Astrocyte of the cerebellum (primary cell): ENCODE measurements around the gene NT5DC4.

Experiments used
- DNase-seq: peaks from one replicate; pipeline ENCODE4 v3.0.0-alpha.2; 2011; ENCODE audit warnings: low read depth
- H3K4me3 ChIP-seq: 2 replicates; pipeline ENCODE4 v1.5.1; 2011; ENCODE audit warnings: mild to moderate bottlenecking, low read depth, low read length, moderate library complexity
- CTCF ChIP-seq: IDR thresholded peaks from 2 replicates; pipeline ENCODE4 v1.5.1; 2012; ENCODE audit warnings: low read length, low read depth, moderate library complexity, mild to moderate bottlenecking; ENCODE audit errors: missing control alignments
- in situ Hi-C: cut with HindIII; loops from 2 replicates; pipeline ENCODE4 v1.10.0; 2017; ENCODE audit warnings: low sequenced_read_pairs

The NT5DC4 gene

GRCh38 chr2:112764071-112765044 is 43.5 kb downstream of the NT5DC4 start, which contains the start of gene CKAP2L:
TSS of gene CKAP2L (minus strand) at chr2:112764609. CDS start at chr2:112764598, 11 bp downstream.
- TF ChIP-seq CTCF, result no peak
- H3K4me3 ChIP-seq, result peak within 1 kb of the TSS; percentile 79
- DNase-seq, result peak; percentile 97
- in situ Hi-C loops, result no loop called here

GRCh38 chr2:112765251-112765650 is 44.4 kb downstream of the NT5DC4 start:
- no peak for DNase-seq
- no peak for TF ChIP-seq CTCF
- in situ Hi-C loops, result no loop called here
- H3K4me3 ChIP-seq, result peak overlapping the region; percentile 79

GRCh38 chr2:112767693-112768330 is 47.0 kb downstream of the NT5DC4 start:
- no peak for TF ChIP-seq CTCF
- in situ Hi-C loops, result no loop called here
- H3K4me3 ChIP-seq, result no peak overlapping the region
- no peak for DNase-seq

GRCh38 chr2:112768432-112768831 is 47.6 kb downstream of the NT5DC4 start:
- no peak overlapping the region for H3K4me3 ChIP-seq

GRCh38 chr2:112772322-112772721 is 51.5 kb downstream of the NT5DC4 start:
- H3K4me3 ChIP-seq, result no peak overlapping the region

More at GRCh38 chr2:112768432-112768831, 47.6 kb downstream of the NT5DC4 start:
- no peak for DNase-seq
- in situ Hi-C loops, result no loop called here
- no peak for TF ChIP-seq CTCF

More at GRCh38 chr2:112772322-112772721, 51.5 kb downstream of the NT5DC4 start:
- no peak for TF ChIP-seq CTCF
- no peak for DNase-seq
- in situ Hi-C loops, result no loop called here
